GM12891 (cell line): ENCODE results near the gene ROMO1.

Experiments
- POLR2A ChIP-seq: IDR thresholded peaks from 2 replicates; pipeline ENCODE4 v1.6.1; 2011; ENCODE audit warnings: low read depth, low read length, control low read depth
- POLR2AphosphoS5 ChIP-seq: IDR thresholded peaks from 2 replicates; pipeline ENCODE4 v1.6.1; 2011; ENCODE audit warnings: low read depth, low read length, control low read depth
- POU2F2 ChIP-seq: IDR thresholded peaks from 2 replicates; pipeline ENCODE4 v1.6.1; 2011; ENCODE audit warnings: low read depth, mild to moderate bottlenecking, control low read depth, low read length, moderate library complexity
- SPI1 ChIP-seq: IDR thresholded peaks from 2 replicates; pipeline ENCODE4 v1.6.1; 2011; ENCODE audit warnings: low read depth, low read length, control low read depth
- TAF1 ChIP-seq: IDR thresholded peaks from 2 replicates; pipeline ENCODE4 v1.6.1; 2011; ENCODE audit warnings: low read depth, low read length, control low read depth

- TF ChIP-seq TAF1 (no peak), POLR2AphosphoS5 (no peak), POLR2A (no peak), POU2F2 (no peak), SPI1 (no peak)
Measured at GRCh38 chr20:35743693-35744491, 44.7 kb downstream of the ROMO1 start.
